ENCODE measurements around the gene NCOA1.

The NCOA1 gene

GRCh38 chr2:24712296-24712695 lies 221.2 kb downstream of the NCOA1 start:
- no peak for DNase-seq

GRCh38 chr2:24717263-24717951 lies 226.4 kb downstream of the NCOA1 start:
- DNase-seq = no peak

GRCh38 chr2:24720310-24720709 lies 229.3 kb downstream of the NCOA1 start:
- DNase-seq = no peak

- DNase-seq = no peak
Observed at GRCh38 chr2:24721470-24721869, 230.4 kb downstream of the NCOA1 start.

DNA sequence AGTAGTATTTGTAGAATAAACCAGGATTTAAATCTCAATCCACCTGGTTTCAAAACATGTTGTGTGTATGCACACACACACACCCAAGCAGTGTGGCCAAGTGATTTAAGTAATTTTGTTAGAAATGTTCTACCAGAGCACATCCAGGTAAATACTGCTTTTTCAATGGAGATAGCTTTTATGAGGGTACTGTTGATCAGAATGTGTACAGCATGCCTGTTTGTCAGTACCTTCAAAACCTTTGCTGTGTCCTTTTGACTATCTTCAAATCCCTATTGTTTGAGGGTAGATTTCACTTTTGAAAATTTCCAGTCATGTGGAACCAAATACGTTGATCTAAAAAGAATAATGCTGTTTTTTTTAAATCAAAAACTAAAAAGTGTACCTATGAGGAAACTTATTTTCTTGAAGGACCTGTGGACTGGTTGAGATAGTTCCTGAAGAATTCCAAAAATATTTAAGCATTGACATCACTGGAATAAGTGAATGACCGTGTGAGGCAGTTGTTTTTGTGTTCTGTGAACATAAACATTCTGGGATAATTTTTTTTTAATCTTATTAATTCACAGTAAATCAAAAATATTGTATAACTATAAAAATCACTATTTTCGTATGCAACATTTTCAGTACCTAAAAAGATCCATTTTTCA lies 231.2 kb downstream of the NCOA1 start:
- no peak for DNase-seq

DNA sequence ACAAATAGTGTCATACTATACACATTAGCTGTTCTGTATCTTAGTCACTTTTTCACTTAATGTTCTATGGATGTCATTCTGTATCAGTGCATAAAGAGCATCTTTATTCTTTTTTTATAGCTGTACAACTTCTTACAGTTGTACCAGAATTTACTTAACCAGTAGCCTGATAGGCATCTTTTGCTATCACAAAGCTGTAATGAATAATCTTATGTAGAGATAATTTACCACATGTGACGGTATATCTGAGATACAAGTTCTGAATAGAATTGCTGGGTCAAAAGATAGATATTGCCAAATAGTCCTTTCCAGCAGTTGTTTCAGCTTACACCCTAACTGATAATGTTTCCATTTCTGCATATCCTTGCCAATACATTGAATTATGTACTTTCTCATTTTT lies 232.1 kb downstream of the NCOA1 start:
- DNase-seq = no peak

DNA sequence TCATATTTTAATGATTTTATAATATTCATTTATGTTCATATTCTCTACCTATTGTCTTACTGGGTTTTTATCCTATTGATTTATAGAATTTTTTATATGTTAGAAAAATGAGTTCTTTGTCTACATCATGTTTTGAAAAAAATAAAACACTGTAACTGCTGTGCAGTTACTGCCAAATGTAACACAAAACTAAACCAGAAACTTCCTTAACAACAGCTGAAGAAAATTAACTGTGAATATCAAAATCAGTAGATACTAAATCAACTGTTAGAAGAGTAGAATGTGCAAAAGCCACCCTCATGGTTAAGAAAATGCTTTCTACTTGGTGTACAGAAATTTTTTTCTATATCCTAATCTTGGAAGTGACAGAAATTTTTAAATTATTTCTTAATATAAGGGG lies 232.6 kb downstream of the NCOA1 start:
- no peak for DNase-seq

GRCh38 chr2:24724111-24724775 lies 233.2 kb downstream of the NCOA1 start:
- DNase-seq = no peak

DNA sequence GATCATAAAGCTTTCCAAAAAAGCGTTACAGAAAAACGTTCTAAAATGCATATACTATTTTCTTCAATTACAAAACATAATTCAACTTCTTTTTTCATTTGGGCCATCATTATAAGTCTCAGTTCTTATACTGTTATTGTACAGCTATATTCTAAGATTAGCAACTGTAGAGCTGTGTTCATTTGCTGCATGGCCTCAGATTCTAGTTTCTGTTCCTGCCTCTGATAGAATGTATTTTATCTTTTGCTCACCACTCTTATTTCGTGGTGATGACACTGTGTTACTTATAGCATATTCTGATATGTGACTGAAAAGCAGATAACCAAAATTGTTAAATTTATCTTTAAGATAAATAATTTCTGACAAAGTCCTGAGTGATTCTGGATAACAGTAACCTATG lies 234.9 kb downstream of the NCOA1 start:
- DNase-seq = no peak

- no peak for DNase-seq
Observed at GRCh38 chr2:24730481-24730880, 239.4 kb downstream of the NCOA1 start.

GRCh38 chr2:24731040-24731439 lies 240.0 kb downstream of the NCOA1 start:
- DNase-seq = no peak

- DNase-seq = no peak
Observed at GRCh38 chr2:24731923-24732322, 240.9 kb downstream of the NCOA1 start.

DNA sequence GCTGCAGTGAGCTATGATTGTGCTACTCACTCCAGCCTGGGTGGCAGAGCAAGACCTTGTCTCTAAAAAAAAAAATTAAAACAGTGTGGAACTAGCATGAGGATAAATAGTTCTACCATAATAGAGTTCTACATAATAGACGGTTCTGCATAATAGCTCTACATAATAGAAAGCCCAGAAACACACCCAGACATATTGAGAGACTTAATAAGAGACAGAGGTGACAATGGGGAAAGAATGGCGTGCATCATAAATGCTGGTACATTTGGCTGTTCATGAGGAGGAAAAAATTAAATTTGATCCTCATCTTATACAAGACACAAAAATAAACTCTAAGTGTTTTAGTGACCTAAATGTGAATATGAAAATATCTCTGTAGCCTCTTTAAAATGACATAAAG lies 243.7 kb downstream of the NCOA1 start:
- no peak for DNase-seq

DNA sequence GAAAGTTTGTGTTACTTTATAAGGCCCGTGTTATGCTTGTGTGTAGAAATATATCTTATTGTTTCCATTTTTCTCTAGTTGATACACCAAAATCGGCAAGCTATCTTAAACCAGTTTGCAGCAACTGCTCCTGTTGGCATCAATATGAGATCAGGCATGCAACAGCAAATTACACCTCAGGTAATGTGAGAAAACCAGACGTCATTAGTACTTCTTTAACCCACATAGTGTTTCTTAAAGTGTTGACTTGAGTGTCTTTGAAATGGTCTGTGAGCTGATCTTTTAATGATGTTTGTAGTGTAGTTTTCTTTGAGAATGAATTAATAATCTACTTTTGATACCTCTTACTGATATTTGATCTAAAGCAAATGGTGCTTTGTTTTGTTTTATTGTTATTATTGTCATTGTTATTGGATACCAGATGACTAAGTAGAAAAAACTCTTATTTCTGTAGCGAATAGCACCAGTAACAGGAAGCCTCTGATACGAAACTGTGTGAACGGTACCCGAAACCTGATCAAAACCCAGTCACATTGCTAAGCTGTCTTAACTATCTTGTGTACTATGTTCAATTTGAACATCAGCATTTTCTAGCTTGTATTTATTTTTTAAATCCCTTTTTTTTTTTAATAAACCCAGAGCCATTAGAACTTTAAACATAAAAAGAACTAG lies 248.4 kb downstream of the NCOA1 start:
- no peak for DNase-seq

- no peak for DNase-seq
Observed at GRCh38 chr2:24740142-24740541, 249.1 kb downstream of the NCOA1 start.

GRCh38 chr2:24742730-24743129 lies 251.7 kb downstream of the NCOA1 start:
- no peak for DNase-seq

GRCh38 chr2:24743924-24744323 lies 252.9 kb downstream of the NCOA1 start:
- no peak for DNase-seq

- DNase-seq = no peak
Observed at GRCh38 chr2:24744356-24744755, 253.3 kb downstream of the NCOA1 start.

DNA sequence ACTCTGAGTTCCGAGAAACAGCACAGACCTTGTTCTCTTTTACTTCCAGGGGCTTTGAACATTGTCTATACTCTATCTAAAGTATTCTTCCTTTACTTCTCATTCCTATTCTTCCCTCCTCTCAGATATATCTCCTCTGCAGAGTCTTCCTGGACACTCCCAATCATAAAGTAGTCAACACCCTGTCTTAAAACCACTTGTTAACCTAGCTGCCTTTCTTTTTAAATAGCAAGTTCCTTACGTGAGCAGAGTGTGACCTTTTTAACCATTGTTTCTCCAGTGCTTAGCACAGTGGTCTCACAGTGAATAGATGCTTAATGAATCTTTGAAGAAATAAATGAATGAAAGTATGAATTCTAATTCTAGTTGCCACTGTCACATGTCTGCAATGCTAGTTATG lies 254.8 kb downstream of the NCOA1 start:
- no peak for DNase-seq

DNA sequence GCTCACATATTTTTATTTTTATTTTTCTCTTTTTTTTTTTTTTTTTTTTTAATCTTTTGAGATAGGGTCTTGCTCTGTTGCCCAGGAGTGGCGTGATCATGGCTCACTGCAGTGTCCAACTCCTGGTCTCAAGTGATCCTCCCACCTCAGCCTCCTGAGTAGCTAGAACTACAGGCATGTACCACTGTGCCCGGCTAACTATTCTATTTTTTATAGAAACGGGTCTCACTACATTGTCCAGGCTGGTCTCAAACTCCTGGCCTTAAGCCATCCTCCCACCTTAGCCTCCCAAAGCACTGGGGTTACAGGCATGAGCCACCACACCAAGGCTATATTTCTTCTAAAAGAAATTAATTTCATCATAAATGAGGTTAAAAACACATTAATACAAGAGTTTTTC lies 256.2 kb downstream of the NCOA1 start:
- no peak for DNase-seq

DNA sequence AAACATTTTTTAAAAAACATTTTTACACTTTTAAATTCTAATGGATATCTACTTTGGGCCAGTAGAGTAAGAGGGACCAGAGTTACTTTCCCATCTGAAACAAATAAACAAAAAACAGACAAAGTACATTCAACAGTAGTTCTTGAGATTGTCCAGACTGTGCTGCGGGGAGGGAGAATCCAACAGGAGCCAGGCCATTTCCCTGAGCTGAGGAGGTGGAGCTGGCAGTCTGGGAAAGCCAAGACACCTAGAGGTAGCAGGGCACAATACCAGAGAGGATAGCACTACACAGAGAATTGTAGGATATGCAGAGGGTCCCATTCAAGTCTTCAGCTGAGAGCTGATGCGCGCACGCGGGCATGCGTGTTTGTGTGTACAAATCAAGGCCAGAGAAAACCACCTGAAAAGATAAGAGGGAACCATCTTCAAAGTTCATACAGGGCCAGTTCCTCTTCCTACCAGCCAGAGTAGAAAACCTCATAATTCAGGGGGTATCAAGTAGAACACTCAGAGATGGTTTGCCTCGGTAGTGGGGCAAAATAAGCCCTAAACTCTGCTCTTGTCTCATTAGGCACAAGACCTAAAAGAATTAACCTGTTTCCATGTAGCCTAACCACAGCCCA lies 258.1 kb downstream of the NCOA1 start:
- DNase-seq = no peak

DNA sequence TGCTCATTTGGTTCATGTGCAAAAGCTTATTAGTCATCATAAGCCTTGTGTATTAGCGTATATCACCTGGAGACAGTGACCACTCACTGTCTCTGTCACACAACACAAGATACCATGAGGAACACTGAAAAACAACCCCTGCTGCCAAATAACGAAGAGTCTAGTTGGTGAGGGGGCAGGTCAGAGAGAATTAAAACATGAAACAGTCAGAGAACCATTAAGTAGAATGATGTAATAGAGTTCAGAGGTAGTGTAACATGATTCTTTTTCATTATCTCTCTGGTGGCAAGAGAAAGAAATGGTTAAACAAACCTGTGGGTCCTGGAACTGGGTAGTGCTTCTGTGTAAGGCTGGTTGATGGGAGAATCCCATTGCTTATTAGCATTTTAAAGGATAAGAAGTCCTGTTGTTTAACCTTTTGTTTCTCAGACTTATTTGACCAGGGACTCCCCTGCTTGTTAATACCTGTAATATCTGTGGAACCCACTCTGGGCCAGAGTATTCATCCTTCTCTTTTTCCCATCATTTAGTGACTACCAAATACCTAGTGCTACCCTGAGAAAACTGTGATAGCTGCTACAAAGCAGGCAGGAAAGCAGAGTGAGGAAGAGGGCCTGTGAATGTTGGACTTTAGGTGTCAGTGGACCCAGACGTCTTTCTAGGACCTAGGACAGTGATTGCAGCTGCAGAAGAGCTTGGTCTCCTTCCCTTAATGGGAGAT lies 264.1 kb downstream of the NCOA1 start:
- no peak for DNase-seq

GRCh38 chr2:24756789-24757188 lies 265.7 kb downstream of the NCOA1 start:
- DNase-seq = no peak
